Cerebellar cortex (tissue), 1 donor: Measurements from ENCODE around the gene QKI.

Experiments used
- DNase-seq: peaks from one replicate; pipeline ENCODE4 v3.0.0-alpha.2; 2015; ENCODE audit warnings: low spot score

The QKI gene

GRCh38 chr6:163620101-163620500 is 205.6 kb downstream of the QKI start:
- no peak for DNase-seq

GRCh38 chr6:163620670-163621330 is 206.3 kb downstream of the QKI start:
- DNase-seq = no peak

- no peak for DNase-seq
Measured at GRCh38 chr6:163625265-163625664, 210.7 kb downstream of the QKI start.

GRCh38 chr6:163626073-163626867 is 211.8 kb downstream of the QKI start:
- DNase-seq = no peak

GRCh38 chr6:163627274-163628062 is 212.9 kb downstream of the QKI start:
- DNase-seq = no peak
